OCI-LY7 (cell line): ENCODE data around the gene GAS7.

ENCODE experiments used
- CTCF ChIP-seq: fragments of 200-600 bp; sonication (generic); conservative IDR thresholded peaks from 2 replicates; pipeline ENCODE4 v1.5.1; 2014; ENCODE audit warnings: mild to moderate bottlenecking, antibody characterized with exemption, low read length, moderate library complexity, mixed read lengths
- EZH2phosphoT487 ChIP-seq: fragments of 200-600 bp; sonication (generic); IDR thresholded peaks from 2 replicates; pipeline ENCODE4 v1.6.1; 2018; ENCODE audit warnings: low read depth, borderline replicate concordance, mild to moderate bottlenecking, mixed run types, antibody characterized with exemption, low read length, moderate library complexity, mixed read lengths

DNA sequence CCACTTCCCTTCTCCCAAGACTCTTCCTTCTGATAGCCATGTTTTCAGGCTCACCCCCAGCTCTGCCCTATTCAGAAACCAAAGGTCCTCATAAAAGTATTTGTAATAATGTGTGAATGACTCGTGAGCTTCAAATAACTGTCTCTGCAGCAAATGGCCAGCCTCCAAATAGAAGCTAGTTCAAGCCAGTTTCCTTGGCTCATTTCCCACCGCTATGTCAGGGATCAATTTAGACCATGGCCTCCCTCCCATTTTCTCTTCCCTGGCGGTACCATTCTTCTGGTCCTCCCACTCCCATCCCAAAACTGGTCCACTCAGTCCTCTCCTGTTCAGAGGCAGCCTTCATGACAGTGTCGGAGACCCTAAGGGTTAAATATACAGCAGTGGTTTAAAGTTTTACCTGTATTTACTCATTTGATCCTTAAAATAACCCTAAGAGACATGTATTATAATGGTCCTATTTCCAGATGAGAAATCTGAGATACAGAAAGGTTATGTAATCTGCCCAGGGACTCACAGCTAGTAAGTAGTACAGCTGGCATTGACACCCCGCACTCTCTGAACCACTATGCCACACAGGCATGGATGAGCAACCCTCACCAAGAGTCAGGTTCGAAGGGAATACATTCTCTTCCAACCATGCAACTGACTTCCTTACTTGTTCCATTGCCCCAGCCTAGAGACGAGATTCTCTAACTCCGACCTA is 42.9 kb downstream of the GAS7 start:
- TF ChIP-seq CTCF (no peak), EZH2phosphoT487 (no peak)
